Cardiac muscle cell (in vitro differentiated cells and primary cell): ENCODE data around the gene TPP1. TPM values are rescaled to one million over a fixed set of nuclear protein-coding genes. Genes with fewer than 3 reads are reported as not detected.

Experiments
- DNase-seq, 2 donors: peaks; one replicate each; pipeline versions ENCODE4 v3.0.0 to v3.0.0-alpha.2; 2010 to 2017; ENCODE audit warnings: low read depth in 1 of 2, low spot score in 1 of 2
- H3K27ac ChIP-seq: fragments of 200-600 bp; sonication (generic); 2 replicates; pipeline ENCODE4 v1.5.1; 2016
- H3K27me3 ChIP-seq: fragments of 200-600 bp; sonication (generic); 2 replicates; pipeline ENCODE4 v1.6.0; 2016; ENCODE audit warnings: control low read depth
- H3K36me3 ChIP-seq: fragments of 200-600 bp; sonication (generic); 2 replicates; pipeline ENCODE4 v1.5.1; 2016; ENCODE audit warnings: control low read depth
- H3K4me1 ChIP-seq: fragments of 200-600 bp; sonication (generic); 2 replicates; pipeline ENCODE4 v1.8.1; 2017; ENCODE audit warnings: low read depth, mild to moderate bottlenecking, mixed run types
- H3K4me3 ChIP-seq: fragments of 200-600 bp; sonication (generic); 2 replicates; pipeline ENCODE4 v1.5.1; 2016; ENCODE audit warnings: mild to moderate bottlenecking
- H3K9me3 ChIP-seq: fragments of 200-600 bp; sonication (generic); 2 replicates; pipeline ENCODE4 v1.5.1; 2017; ENCODE audit warnings: low read depth, mild to moderate bottlenecking, control low read depth
- CTCF ChIP-seq: IDR thresholded peaks from 2 replicates; pipeline ENCODE4 v1.5.1; 2012; ENCODE audit warnings: low read depth, mild to moderate bottlenecking, low read length
- polyA plus RNA-seq: library from polyadenylated mRNA; unstranded; fragments of >200 nt; fragmentation: Nextera tagmentation; extraction: Ambion mirVana; gene quantifications from 2 replicates; pipeline ENCODE4 v1.2.1, GENCODE V29; 2016
- total RNA-seq: library from RNA; depleted of rRNA; stranded (reverse); fragments of >200 nt; gene quantifications from 2 replicates; pipeline ENCODE4 v1.2.3, GENCODE V29; 2016

Gene TPP1
- total and polyA plus RNA-seq, 2 experiments from 2014 or later = 13.2 to 28.0 TPM

- H3K36me3 ChIP-seq = peaks cover 32% of the 10 kb centered on the region
- DNase-seq = no peak
- H3K9me3 ChIP-seq = no peaks in the 10 kb centered on the region
- H3K27me3 ChIP-seq = peaks cover 13% of the 10 kb centered on the region
- H3K4me3 ChIP-seq = no peak overlapping the region
- no peak for TF ChIP-seq CTCF
- no peaks in the 10 kb centered on the region for H3K4me1 ChIP-seq
- H3K27ac ChIP-seq = no peak overlapping the region
Observed at GRCh38 chr11:6625832-6626420, 6.7 kb upstream of the TPP1 start.

DNA sequence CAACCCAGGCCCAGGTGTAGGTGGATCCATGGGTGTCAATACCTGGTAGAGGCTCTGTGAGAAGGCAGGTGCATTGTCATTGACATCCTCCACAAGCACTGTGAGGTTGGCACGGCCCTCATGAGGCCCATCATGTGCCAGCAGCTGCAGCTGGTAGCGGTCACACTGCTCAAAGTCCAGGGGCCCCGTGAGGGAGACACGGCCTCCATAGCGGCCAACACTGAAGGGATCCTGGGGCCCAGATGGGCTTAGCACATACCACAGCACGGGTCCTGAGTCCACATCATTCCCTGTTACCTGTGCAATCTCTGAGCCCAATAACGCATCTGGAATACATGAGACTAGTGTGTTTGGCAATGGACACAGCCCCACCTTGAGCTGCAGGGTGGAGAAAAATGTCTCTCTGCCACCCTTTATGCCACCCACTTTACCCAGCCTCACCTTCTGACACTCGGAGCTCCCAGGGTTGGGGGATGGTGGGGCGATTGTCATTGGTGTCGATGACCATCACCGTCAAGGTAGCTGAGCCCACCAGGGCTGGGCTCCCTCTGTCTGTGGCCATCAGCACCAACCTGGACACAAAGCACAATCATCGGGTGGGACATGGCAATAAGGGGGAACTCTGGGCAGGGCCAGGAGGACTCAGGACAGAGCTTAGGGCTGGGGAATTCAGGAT, 6.1 kb upstream of the TPP1 start:
- Histone ChIP-seq H3K4me1 (no peaks in the 10 kb centered on the region), H3K36me3 (peaks cover 32% of the 10 kb centered on the region), H3K4me3 (no peak overlapping the region), H3K27ac (no peak overlapping the region), H3K9me3 (no peaks in the 10 kb centered on the region), H3K27me3 (peaks cover 7% of the 10 kb centered on the region)
- no peak for DNase-seq
- TF ChIP-seq CTCF = no peak

GRCh38 chr11:6623391-6624363, 4.5 kb upstream of the TPP1 start:
- DNase-seq = no peak
- TF ChIP-seq CTCF = no peak
- H3K4me1 ChIP-seq = no peaks in the 10 kb centered on the region
- H3K4me3 ChIP-seq = no peak overlapping the region
- peaks cover 25% of the 10 kb centered on the region for H3K36me3 ChIP-seq
- H3K27me3 ChIP-seq = no peaks in the 10 kb centered on the region
- no peaks in the 10 kb centered on the region for H3K9me3 ChIP-seq
- no peak overlapping the region for H3K27ac ChIP-seq

DNA sequence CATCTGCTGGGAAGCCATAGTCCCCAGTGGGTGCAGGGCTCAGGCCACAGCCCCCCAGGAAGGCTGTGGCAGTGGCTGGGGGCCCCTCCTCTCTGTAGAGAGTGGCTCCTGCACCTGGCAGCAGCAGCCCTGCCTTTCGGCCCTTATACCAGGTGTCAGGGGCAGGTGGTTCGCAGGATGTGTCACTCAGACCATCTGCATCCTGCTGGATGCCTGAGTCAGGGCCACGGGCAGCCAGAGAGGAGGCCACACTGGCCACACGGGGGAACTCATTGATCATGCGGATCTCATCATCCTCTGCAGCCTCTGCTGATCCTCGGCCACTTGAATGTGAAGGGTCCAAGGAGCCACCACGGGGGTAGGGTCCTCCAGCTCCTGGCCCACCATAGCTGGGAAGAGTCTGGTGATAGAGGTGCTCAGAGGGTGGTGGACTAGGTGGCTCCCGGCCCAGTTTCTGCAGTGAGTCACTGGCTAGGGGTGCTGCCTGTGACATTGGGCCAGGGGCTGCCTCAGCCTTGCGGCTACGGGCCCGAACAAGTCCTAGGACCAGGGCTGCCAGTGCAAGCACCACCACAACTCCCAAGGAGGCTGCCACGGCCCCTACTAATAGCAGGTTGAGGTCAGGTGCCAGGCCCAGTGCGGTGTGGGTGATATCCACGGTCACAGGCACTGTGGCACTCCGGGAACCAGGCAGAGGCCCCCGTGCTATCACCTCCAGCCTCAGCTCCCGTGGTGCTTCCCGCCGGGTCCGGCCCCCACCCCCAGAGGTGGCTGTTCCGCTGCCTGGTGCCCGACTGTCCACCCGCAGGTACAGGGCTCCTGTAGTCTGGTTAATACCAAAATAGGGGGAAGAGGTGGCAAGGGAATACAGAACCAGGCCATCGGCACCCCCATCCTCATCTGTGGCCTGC, 3.3 kb upstream of the TPP1 start:
- H3K27ac ChIP-seq = no peak overlapping the region
- no peak for DNase-seq
- H3K36me3 ChIP-seq = peaks cover 25% of the 10 kb centered on the region
- no peak for TF ChIP-seq CTCF
- H3K4me1 ChIP-seq = no peaks in the 10 kb centered on the region
- no peak overlapping the region for H3K4me3 ChIP-seq
- no peaks in the 10 kb centered on the region for H3K9me3 ChIP-seq
- H3K27me3 ChIP-seq = no peaks in the 10 kb centered on the region

GRCh38 chr11:6621711-6622211, 2.5 kb upstream of the TPP1 start:
- Histone ChIP-seq H3K27ac (no peak overlapping the region), H3K27me3 (no peaks in the 10 kb centered on the region), H3K4me3 (no peak overlapping the region), H3K4me1 (no peaks in the 10 kb centered on the region), H3K9me3 (no peaks in the 10 kb centered on the region), H3K36me3 (peaks cover 19% of the 10 kb centered on the region)
- TF ChIP-seq CTCF = no peak
- DNase-seq = no peak
